Central memory CD4-positive, alpha-beta T cell (primary cell): ENCODE measurements around the gene GHITM.

Experiments used
- DNase-seq: peaks from one replicate; pipeline ENCODE4 v3.0.0; 2022

The GHITM gene

GRCh38 chr10:84201682-84202081 lies 62.4 kb downstream of the GHITM start:
- no peak for DNase-seq

GRCh38 chr10:84202349-84202748 lies 63.0 kb downstream of the GHITM start:
- no peak for DNase-seq
